ENCODE data around the gene S100A7A. TPM values are rescaled to one million over a fixed set of nuclear protein-coding genes. Genes with fewer than 3 reads are reported as not detected.

S100A7A gene
- total RNA-seq (2014; rRNA removed; shearing (Covaris generic)): not detected in 2 replicates
- not detected in 2 replicates for polyA plus RNA-seq (2015; cell fraction: cytosol; rRNA removed)
- not detected in 2 replicates for polyA plus RNA-seq (2015; cell fraction: nucleus; rRNA removed)

GRCh38 chr1:153415850-153416570 is at the start of gene S100A7A:
Gene S100A7A, plus strand, starts transcription at chr1:153416520. Its CDS starts 1,563 bp downstream, at chr1:153418083.
- DNase-seq (ENCODE audit: low read depth): no peak

- no peak for DNase-seq (ENCODE audit: low read depth)
These were observed 49.2 kb upstream of the S100A7A start for GRCh38 chr1:153367090-153367489.

- DNase-seq (ENCODE audit: low read depth): no peak
These were observed 47.8 kb upstream of the S100A7A start for GRCh38 chr1:153368495-153368894.

GRCh38 chr1:153370146-153370545 is 46.2 kb upstream of the S100A7A start:
- DNase-seq (ENCODE audit: low read depth): no peak

GRCh38 chr1:153371231-153371630 is 45.1 kb upstream of the S100A7A start:
- no peak for DNase-seq (ENCODE audit: low read depth)

- no peak for DNase-seq (ENCODE audit: low read depth)
These were observed 43.7 kb upstream of the S100A7A start for GRCh38 chr1:153372571-153372970.

GRCh38 chr1:153374071-153374470 is 42.2 kb upstream of the S100A7A start:
- DNase-seq (ENCODE audit: low read depth): no peak

- peak; percentile 68 for DNase-seq (ENCODE audit: low read depth)
These were observed 40.8 kb upstream of the S100A7A start, which contains the start of gene S100A12 for GRCh38 chr1:153375511-153375910. Gene S100A12, minus strand, starts transcription at chr1:153375621. Its CDS starts 1,029 bp downstream, at chr1:153374592.

- no peak for DNase-seq (ENCODE audit: low read depth)
These were observed 36.7 kb upstream of the S100A7A start for GRCh38 chr1:153379591-153379990.

- DNase-seq (ENCODE audit: low read depth): no peak
These were observed 35.6 kb upstream of the S100A7A start for GRCh38 chr1:153380711-153381110.

GRCh38 chr1:153384958-153385580 is 31.3 kb upstream of the S100A7A start:
- no peak for DNase-seq (ENCODE audit: low read depth)

- DNase-seq (ENCODE audit: low read depth): no peak
These were observed 29.8 kb upstream of the S100A7A start for GRCh38 chr1:153386500-153386901.

- no peak for DNase-seq (ENCODE audit: low read depth)
These were observed 29.3 kb upstream of the S100A7A start for GRCh38 chr1:153387001-153387400.

GRCh38 chr1:153387785-153388184 is 28.5 kb upstream of the S100A7A start:
- no peak for DNase-seq (ENCODE audit: low read depth)

- no peak for DNase-seq (ENCODE audit: low read depth)
These were observed 26.9 kb upstream of the S100A7A start for GRCh38 chr1:153389401-153389800.

- no peak for DNase-seq (ENCODE audit: low read depth)
These were observed 26.1 kb upstream of the S100A7A start for GRCh38 chr1:153389973-153390879.

GRCh38 chr1:153390938-153391710 is 25.2 kb upstream of the S100A7A start, which contains the start of gene S100A8:
Gene S100A8, minus strand, starts transcription at chr1:153391073. Its CDS starts 538 bp downstream, at chr1:153390535.
- no peak for DNase-seq (ENCODE audit: low read depth)

- DNase-seq (ENCODE audit: low read depth): no peak
These were observed 24.1 kb upstream of the S100A7A start for GRCh38 chr1:153392258-153392657.

- DNase-seq (ENCODE audit: low read depth): no peak
These were observed 23.5 kb upstream of the S100A7A start for GRCh38 chr1:153392822-153393221.

GRCh38 chr1:153393926-153394325 is 22.4 kb upstream of the S100A7A start:
- no peak for DNase-seq (ENCODE audit: low read depth)

GRCh38 chr1:153394391-153394790 is 21.9 kb upstream of the S100A7A start:
- DNase-seq (ENCODE audit: low read depth): no peak
